Tibial nerve (tissue), 4 donors: ENCODE results near the gene SHD. TPM values are rescaled to one million over a fixed set of nuclear protein-coding genes. Genes with fewer than 3 reads are reported as not detected.

Experiments used
- DNase-seq, 2 donors: peaks; one replicate each; pipeline ENCODE4 v3.0.0-alpha.2; 2019; ENCODE audit warnings: low spot score in 2 of 2
- H3K27ac ChIP-seq, 4 donors: fragments of 200-600 bp; sonication (generic) in 3 of 4; one replicate each; pipeline ENCODE4 v1.5.1; 2017 to 2019; ENCODE audit warnings: mild to moderate bottlenecking in 1 of 4
- H3K27me3 ChIP-seq, 2 donors: fragments of 200-600 bp; sonication (generic) in 1 of 2; one replicate each; pipeline versions ENCODE4 v1.5.1 to v1.6.0; 2017 to 2019
- H3K36me3 ChIP-seq, 3 donors: fragments of 200-600 bp; sonication (generic); one replicate each; pipeline ENCODE4 v1.5.1; 2018 to 2019
- H3K4me1 ChIP-seq, 4 donors: fragments of 200-600 bp; sonication (generic) in 3 of 4; one replicate each; pipeline ENCODE4 v1.5.1; 2017 to 2019
- H3K4me3 ChIP-seq, 4 donors: fragments of 200-600 bp; sonication (generic) in 3 of 4; one replicate each; pipeline ENCODE4 v1.5.1; 2017 to 2019; ENCODE audit warnings: mild to moderate bottlenecking in 1 of 4, moderate library complexity in 1 of 4
- H3K9me3 ChIP-seq, 4 donors: fragments of 200-600 bp; sonication (generic) in 3 of 4; one replicate each; pipeline ENCODE4 v1.5.1; 2017 to 2019
- CTCF ChIP-seq, 5 experiments: fragments of 200-600 bp in 3 of 5; fragments of 450-650 bp in 2 of 5; sonication (generic) in 3 of 5; IDR thresholded peaks; one replicate each; pipeline ENCODE4 v1.5.1; 2016 to 2019; ENCODE audit warnings: antibody characterized with exemption in 5 of 5, mild to moderate bottlenecking in 3 of 5, moderate library complexity in 2 of 5
- EP300 ChIP-seq, 2 donors: sonication (generic); formaldehyde crosslinking; IDR thresholded peaks; one replicate each; pipeline ENCODE4 v1.6.1; 2017; ENCODE audit warnings: antibody characterized with exemption in 2 of 2, mild to moderate bottlenecking in 1 of 2
- POLR2A ChIP-seq, 2 donors: fragments of 450-650 bp; IDR thresholded peaks; one replicate each; pipeline ENCODE4 v1.6.1; 2017; ENCODE audit warnings: antibody characterized with exemption in 2 of 2, mild to moderate bottlenecking in 2 of 2, moderate library complexity in 2 of 2
- WGBS, 2 donors: methylation state at CpG; one replicate each; pipeline ENCODE4 v1.1.5; 2018; 5-methylcytosine and 5-hydroxymethylcytosine counted together
- total RNA-seq, 4 donors: library from RNA; depleted of rRNA; stranded (reverse); fragments of >200 nt; gene quantifications; one replicate each; pipeline ENCODE4 v1.1.0, GENCODE V29; 2016

Gene SHD
- total RNA-seq, 4 donors from 2014 or later, result not detected

GRCh38 chr19:4246767-4247593, 32.1 kb upstream of the SHD start, which contains the start of gene YJU2:
Gene YJU2, plus strand, starts transcription at chr19:4247080. Its CDS starts 67 bp downstream, at chr19:4247147.
- Histone ChIP-seq H3K36me3 (peaks cover 0 to 35% (median 33%) of the 10 kb centered on the region in 3 donors), H3K4me3 (peak within 1 kb of the TSS; percentile 38 to 76 (median 60)), H3K9me3 (peaks cover 0 to 2% (median 0%) of the 10 kb centered on the region in 4 donors), H3K4me1 (peaks cover 0 to 19% (median 9%) of the 10 kb centered on the region in 4 donors), H3K27ac (peak within 1 kb of the TSS; percentile 92 to 97 (median 96)), H3K27me3 (no peaks in the 10 kb centered on the region)
- peak; percentile 99 to 100 for DNase-seq
- WGBS, 2 donors, result 1% methylated on average over 41 to 42 of the region's 45 CpGs
- TF ChIP-seq EP300 (IDR thresholded peaks at IDR 0.05), result peak; percentile 79 to 91
- peak; percentile 4 to 46 for TF ChIP-seq POLR2A (IDR thresholded peaks at IDR 0.05)
- peak in 4 of 5 experiments; percentile 37 to 71 (median 44) for TF ChIP-seq CTCF (IDR thresholded peaks at IDR 0.05)

- 98% methylated on average over 4 of the region's 4 CpGs for WGBS, 2 donors
- DNase-seq, result no peak
- Histone ChIP-seq H3K9me3 (peaks cover 0 to 7% (median 0%) of the 10 kb centered on the region in 4 donors), H3K4me1 (peaks cover 0 to 7% (median 0%) of the 10 kb centered on the region in 4 donors), H3K27me3 (no peaks in the 10 kb centered on the region), H3K27ac (no peak overlapping the region), H3K4me3 (no peak overlapping the region), H3K36me3 (peaks cover 2 to 100% (median 46%) of the 10 kb centered on the region in 3 donors)
- TF ChIP-seq EP300 (IDR thresholded peaks at IDR 0.05) (no peak), CTCF (IDR thresholded peaks at IDR 0.05) (no peak), POLR2A (IDR thresholded peaks at IDR 0.05) (no peak)
Measured at GRCh38 chr19:4256563-4256962, 22.5 kb upstream of the SHD start.

- DNase-seq, result no peak
- peaks cover 0 to 7% (median 0%) of the 10 kb centered on the region in 4 donors for H3K4me1 ChIP-seq
- H3K27ac ChIP-seq, result no peak overlapping the region
- 82 to 89% methylated on average over 6 of the region's 6 CpGs for WGBS, 2 donors
- peaks cover 2 to 100% (median 42%) of the 10 kb centered on the region in 3 donors for H3K36me3 ChIP-seq
- peaks cover 0 to 7% (median 0%) of the 10 kb centered on the region in 4 donors for H3K9me3 ChIP-seq
- TF ChIP-seq POLR2A (IDR thresholded peaks at IDR 0.05) (no peak), EP300 (IDR thresholded peaks at IDR 0.05) (no peak), CTCF (IDR thresholded peaks at IDR 0.05) (no peak)
- H3K4me3 ChIP-seq, result no peak overlapping the region
- H3K27me3 ChIP-seq, result no peaks in the 10 kb centered on the region
Measured at GRCh38 chr19:4257025-4257424, 22.0 kb upstream of the SHD start.

- Histone ChIP-seq H3K4me1 (peaks cover 0 to 7% (median 0%) of the 10 kb centered on the region in 4 donors), H3K9me3 (peaks cover 0 to 7% (median 0%) of the 10 kb centered on the region in 4 donors), H3K4me3 (no peak overlapping the region), H3K27ac (no peak overlapping the region), H3K27me3 (no peaks in the 10 kb centered on the region), H3K36me3 (peaks cover 2 to 100% (median 42%) of the 10 kb centered on the region in 3 donors)
- no peak for DNase-seq
- 92% methylated on average over 26 to 28 of the region's 28 CpGs for WGBS, 2 donors
- TF ChIP-seq EP300 (IDR thresholded peaks at IDR 0.05), result no peak
- TF ChIP-seq CTCF (IDR thresholded peaks at IDR 0.05), result no peak
- no peak for TF ChIP-seq POLR2A (IDR thresholded peaks at IDR 0.05)
Measured at GRCh38 chr19:4258181-4258580, 20.9 kb upstream of the SHD start.
